Occipital lobe (tissue), 2 donors: ENCODE results near the gene SMOC2. TPM values are rescaled to one million over a fixed set of nuclear protein-coding genes. Genes with fewer than 3 reads are reported as not detected.

Experiments used
- DNase-seq: peaks from one replicate; lab custom pipeline; 2025; lab: John Stamatoyannopoulos, UW
- total RNA-seq: library from RNA; depleted of rRNA; stranded (reverse); fragments of >200 nt; gene quantifications from one replicate; pipeline ENCODE4 v1.2.3, GENCODE V29; 2014

Gene SMOC2
- total RNA-seq, 1 donor from 2014 or later, result 1.2 TPM

DNA sequence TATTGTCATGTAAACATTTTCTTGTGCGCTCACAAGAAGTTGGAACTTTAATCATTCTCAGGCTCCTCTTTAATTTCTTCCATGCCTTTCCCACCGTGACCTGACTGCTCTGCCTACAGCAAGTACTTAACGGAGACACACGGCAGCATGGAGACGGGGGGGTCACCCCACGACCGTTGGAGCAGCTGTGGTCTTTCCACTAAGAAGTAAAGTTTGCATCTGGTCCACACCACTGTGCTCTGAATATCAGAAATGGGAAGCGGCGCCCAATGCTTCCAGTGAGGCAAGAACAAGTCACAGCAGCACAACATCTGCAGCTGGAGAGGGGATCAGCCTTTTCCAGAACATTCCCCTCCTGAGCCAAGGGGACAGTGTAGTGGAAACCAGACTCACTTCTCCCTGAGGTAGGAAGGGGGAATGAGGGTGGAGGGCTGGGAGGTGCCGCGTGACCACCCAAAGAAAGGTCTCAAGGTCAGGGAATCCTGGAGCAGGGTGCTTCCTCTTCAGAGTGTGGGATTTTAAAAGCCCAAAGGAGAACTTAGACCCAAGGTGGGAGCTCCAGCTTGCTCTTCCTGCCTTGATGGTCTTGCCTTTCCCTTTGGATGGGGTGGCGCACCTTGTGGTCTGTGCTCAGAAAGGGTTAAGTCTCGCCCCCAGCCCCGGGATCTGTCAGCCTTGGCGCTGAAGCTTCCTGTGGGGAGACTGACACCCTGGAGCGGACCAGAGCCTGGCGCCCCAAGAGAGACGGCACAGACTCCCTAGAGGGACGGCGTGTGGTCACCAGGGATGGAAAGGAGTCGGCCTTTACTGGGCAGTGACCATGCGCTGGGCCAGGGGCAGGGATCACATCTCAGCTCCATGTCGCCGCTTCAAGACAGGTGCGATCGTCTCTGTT lies 25.6 kb upstream of the SMOC2 start:
- no peak for DNase-seq

DNA sequence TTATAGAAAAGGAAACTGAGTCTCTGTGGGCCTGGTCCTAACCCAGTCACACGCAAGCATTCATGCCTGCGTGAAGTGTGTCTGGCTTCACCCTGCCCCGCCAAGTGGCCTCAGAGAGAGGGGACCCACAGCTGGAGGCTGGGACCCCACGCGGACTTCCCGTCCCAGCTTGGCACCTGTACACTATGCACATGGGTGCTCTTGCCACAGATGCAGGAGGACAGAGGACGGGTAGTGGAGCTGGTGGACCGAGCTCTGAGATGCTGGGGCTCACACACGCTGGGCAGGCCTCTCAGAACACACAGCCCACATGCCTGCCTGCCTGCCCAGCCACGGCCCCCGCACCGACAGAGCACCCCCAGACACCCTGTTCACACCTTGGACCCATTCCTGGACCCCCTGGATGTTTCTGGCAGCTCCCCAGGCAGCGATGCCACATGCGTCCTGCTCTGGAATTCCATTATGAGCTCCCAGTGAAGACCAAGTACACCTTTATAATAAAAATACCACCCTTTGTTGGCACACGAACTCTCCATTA lies 24.9 kb upstream of the SMOC2 start:
- DNase-seq, result no peak

DNA sequence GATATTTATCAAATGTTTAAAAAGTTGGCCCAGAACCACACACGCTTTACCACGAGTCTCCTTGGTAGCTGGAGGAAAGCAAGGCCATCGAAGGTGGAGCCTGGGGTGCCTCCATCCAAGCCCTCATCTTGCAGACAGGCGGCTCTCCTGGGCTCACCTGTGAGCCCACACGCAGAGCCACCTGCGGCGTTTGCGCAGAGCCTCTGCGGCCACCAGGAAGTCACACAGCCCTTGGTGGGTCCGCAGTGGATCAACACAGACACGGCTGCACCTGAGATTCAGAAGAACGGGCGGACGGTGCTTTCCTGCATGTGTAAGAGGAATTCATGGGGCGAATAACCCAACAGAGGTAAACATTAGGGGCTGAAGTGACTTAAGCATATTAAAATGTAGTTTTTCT lies 24.5 kb upstream of the SMOC2 start:
- no peak for DNase-seq

DNA sequence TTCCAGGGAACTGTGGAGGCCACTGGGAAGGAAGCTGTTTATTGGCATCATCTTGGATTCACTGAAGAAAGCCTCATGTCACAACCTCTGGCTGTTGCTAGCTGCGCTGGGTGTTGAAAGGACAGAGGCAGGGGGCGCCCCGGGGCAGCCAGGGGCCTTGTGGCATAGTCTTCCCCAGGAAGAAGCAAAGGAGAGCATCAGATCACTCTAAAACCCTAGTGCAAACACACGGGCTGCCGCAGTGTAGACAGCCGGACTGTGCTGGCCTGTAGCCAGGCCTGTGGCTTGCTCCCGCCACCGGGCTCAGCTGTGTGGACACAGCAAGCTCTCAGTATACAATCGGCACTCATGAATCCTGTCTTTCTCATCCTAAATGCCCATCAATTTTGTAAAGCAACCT lies 23.8 kb upstream of the SMOC2 start:
- no peak for DNase-seq

DNA sequence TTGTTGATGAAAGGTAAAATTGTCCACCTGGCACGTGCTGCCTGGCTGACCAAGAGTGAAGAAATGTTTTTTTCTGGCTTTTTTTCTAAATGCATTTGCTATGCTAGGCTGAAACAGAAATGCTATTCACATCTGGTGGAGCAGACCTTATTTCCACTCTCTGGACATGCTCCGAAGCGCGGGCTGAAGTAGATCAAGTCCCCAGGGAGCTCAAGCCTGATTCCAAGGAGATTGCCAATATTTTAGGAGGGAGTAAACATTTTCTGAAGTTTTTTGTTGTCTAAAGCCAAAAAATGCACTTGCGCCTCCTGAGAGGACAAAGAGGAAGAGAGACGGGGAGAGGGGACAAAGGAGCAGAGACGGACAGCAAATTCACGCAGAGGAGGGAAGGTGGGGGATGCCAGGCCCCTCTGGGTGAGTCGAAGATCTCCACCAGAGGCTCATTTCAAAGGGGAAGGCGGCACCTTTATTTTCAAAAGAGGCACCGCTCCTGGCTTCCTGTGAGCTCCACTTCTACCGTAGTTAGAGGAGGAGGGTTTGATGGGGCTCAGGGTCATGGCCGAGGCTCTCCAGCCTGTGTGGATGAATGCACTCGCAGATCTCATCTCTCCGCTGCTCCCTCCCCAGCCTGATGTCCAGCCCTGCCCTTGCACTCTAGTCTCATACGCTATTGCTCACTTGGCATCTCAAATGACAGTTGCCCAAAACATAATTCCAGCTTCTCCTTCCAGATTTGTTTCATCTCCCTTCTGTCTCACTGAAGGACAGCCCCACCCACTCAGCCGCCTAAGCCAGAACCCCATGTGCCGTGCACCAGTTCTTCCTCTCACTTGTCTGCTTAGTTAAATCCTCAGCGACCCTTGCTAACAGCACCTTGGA lies 23.1 kb upstream of the SMOC2 start:
- DNase-seq, result no peak

DNA sequence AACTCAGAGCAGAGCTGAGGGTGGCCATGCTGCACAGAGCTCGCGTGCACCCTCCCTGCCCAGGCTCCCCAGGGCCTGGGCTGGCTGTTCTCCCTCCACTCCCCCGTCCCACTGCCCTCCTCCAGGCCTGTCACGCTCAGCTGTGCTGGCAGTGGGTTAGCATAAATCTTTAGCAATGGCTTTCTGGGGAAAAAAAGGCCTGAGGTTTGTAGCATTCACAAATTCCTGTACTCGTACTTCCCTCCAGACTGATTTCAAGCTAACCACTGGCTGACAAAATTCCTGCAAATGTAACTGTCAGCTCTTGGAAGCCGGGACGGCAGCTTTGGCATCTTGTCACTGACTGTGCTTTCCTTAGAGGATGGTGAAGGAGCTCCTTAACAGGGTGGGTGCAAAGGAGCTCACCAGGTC lies 22.3 kb upstream of the SMOC2 start:
- no peak for DNase-seq

DNA sequence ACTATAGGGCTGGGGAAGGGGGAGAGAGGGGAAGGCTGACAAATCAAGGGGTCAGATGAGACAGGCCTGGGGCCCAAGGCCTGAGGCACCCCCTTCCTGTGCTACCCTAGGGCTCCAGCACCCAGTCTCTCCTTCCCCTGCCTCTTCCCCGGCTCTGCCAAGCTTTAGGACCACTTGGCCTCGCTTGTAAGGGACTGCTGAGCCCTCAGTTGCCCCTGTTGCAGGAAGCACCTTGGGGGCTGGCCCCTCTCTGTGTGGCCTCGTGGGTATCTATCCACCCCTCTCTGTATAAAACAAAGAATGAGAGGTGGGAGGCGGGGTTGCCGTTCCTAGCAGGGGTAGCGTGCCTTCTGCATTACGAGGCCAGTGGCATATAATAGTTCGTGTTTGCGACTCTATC lies 21.4 kb upstream of the SMOC2 start:
- no peak for DNase-seq

DNA sequence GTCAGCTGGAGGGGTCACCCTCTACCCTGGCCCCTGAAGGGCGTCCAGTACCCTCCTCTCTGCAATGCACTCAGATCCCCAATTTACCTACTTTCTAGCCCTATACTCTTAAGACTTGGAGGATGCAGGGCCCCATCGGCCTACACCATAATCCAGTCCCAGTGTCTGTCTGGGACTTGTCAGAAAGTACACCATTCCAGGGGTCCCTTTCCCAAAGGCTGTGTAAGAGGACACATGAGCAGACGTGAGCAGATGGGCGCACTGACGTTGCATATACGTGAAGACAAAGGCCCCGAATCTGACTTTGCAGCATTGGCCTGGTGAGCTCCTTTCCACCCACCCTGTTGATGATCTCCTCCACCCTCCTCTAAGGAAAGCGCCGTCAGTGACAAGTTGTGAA lies 20.9 kb upstream of the SMOC2 start:
- DNase-seq, result no peak

DNA sequence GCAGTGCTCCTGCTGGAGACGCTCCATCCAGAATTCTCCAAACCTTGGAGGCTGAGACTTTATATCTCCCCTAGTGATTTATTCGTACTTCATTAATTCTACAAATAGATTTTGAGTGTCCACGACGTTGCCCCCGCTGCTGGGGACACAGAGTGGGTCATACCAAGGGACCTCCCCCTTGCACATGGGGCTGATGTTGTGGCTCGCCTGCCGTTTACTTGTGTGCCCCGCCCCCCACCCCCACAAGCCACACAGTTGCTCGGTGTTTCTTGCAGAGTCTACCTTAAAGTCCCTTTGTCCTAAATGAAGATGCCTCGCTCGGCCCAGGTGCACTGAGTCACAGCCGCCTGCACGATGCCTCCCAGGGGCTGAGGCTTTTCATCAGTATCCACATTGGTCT lies 20.3 kb upstream of the SMOC2 start:
- no peak for DNase-seq

DNA sequence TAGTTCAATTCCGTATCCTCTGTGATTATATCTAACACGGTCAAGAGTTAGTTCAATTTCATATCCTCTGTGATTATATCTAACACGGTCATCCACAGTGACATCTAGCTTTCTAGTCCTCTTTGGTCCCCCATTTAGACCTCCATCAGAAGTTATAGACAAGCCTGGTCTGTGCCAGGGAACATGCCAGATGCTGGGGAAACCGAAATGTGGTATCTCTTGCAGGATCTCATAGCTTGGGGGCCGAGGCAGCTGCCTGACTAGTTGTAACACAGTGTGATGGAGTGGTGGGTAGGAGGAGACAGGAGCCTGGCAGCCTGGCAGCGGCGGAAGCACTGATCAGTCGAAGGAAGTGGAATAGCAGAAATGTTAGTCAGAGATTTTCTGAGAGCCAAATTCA lies 13.8 kb upstream of the SMOC2 start:
- no peak for DNase-seq

DNA sequence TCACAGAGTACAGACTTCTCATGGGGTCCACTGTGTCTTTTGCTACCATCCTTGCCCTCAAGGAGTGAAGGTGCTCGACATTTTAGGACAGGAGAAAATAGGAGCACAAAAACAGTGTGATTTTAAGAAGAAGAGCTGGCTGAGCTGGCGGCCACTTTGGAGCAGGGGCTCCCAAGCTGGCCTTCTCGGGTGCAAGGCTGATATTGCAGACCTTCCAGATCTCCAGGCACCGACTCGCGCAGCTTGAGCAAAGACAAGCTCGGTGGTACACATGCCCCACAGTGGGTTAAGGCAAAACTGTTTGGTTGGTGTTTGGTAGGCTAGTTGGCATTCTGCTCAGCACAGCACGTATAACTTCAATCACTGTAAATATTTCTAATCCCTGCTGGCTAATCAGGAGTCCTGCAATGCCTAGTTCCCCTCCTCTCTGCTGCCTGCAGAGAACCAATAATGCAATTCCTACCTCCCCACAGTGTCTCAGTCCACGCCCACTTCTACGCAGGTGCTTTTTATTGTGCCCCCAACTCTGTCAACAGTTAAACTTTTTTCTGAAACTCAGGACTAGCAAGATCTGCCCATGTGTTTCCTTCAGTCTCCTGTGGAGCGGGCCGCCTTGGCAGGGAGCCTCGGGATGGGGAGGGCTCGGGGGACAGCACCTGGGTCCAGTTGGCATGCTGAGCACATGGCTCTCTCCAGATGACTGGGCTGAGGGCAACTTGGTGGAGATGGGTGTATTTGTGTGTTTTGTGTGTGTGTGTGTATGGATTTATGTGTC lies 12.7 kb upstream of the SMOC2 start:
- DNase-seq, result no peak

DNA sequence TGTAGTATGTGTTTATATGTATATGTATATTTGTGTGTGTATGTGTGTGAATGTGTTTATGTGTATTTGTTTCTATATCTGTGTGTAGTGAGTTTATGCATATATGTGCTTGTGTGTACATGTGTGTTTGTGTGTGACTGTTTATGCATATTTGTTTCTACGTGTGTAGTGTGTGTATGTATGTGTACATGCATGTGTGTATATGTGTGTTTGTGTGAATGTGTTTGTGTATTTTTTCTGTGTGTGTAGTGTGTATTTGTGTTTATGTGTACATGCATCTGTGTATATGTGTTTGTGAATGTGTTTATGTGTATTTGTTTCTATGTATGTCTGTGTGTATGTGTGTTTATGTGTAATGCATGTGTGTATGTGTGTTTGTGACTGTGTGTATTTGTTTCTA lies 12.1 kb upstream of the SMOC2 start:
- DNase-seq, result no peak

DNA sequence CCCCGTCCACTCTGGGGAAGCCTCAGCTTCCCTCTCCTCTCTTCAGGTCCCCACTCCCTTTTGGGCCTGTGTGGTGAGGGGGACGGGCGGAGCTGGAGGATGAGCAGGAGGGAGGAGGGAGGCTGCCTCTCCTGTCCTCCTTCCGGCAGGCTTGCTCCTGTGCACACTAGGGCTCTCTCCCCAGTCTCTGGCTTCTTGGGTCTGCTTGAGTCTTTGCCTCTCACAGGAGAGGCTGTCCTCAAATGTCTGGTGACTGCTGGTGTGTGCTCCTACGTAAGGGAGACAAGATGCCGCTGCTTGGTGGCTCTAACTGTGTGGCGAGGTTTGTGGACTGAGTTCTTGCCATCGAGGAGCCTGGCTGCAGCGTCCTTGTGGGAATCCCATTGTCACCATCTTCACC lies 8.8 kb upstream of the SMOC2 start:
- no peak for DNase-seq

DNA sequence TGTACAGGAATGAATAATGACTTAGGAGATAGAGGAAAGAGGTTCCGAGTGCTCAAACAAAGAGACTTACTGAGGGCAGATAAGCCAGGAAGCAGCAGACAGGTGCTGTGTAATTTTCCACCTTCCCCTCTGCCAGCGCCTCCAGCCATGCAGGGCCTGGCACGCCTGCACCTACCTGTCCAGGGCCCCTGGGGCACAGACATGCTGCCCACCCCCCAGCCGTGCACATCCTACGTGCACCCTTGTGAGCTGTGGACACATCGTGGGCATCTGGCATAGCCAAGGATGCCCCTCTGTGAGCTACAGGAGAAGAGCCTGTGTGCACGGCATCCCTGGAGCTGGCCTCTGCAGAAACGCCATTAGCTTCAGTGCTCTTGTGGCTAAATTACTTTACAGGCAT lies 7.1 kb upstream of the SMOC2 start:
- DNase-seq, result no peak

DNA sequence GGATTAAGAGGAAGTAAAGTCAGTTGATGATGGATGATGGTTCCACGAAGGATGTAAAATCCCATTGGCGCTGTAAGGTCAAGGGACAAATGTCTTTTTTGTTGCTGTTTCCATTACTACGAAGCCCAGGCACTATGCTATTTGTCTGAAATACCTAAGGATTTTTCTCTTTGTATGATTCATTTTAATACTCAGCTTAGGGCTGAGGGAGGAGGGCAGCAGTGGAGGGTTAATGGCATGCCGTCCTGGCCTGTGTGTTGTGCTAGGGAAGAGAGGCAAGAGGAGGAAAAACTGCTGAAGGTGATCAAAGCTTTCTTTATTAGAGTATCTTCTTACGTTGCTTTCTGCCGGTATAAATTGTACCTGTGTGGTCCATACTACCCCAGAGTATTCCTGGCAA lies 6.5 kb upstream of the SMOC2 start:
- no peak for DNase-seq

DNA sequence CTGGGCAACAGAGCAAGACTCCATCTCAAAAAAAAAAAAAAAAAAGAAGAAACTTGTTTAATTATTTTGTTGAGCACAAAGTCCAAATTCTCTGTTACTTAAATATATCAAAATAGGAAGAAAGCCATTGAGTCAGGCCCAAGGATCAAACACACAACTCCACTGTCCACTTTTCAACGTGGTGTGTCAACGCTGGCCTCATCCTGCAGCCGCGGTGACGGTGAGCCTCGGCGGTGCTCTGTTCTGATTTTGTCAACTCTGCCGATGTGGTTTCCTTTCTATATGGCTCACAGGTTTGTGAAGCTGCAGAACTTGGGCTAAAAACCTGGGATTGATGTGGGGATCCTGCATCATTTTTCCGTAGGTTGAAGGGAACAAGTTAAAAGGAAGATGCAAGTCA lies 3.2 kb upstream of the SMOC2 start:
- DNase-seq, result no peak

DNA sequence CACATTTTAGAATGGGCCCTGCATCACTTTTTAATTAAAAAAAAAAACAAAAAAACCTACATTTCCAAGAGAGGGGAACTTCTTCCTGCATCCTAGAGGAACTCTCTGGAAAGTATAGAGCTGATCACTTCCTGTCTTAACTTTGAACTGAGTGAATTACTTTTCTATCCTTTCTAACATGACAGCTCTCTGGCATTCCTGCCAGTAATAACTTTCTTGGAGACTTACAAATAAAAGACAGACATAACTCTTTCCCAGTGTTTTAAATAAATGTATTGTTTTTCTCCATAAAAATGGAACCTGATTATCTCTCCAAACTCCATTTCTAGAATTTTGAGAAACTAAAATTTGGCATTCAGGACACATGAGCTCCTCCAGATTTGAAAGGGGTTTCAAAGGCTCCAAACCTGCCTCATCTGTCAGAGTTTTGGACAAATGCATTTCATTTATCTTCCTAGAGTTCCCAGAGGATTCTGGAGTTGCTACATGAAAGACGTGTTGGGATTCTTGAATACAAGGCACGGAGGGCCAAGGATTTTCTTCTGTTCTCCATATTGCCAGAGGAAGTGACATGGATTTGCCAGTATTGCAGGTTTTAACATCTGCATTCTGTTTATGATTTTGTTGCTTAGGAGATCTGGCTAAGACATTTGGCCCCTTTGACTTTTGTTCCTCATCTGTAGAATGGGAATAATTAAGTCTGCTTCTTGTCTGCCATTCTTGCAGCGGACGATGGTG lies 2.0 kb upstream of the SMOC2 start:
- DNase-seq, result no peak

DNA sequence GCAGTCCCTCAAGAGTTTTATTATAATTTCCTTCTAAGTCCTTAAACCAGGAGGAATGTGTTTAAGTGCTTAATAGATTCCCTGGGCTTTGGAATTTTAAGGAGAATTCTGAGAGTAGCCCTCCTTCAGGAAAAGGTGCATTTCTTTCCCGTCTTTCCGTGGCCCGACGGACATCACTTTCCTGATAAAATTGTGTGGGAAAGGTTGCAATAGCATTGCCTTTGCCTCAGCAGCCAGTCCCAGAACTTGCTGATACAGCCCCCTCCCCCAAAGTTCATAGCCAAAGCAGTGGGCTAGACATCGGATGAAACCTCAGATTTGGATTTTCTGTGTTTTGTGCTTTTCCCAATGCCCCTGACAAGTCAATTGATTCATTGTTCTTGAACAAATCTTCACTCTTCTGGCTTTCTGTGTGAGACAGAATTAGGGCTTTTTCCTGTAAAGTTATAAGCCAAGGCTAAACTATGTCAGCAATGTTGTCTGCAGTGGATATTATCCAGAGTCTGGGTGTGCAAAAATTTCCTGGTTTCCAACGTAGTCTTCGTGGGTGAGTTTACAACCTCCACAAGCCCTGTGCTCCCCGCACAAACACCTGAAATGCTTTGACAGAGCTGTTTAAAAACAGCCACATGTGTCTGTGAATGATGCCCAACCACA lies 1.1 kb upstream of the SMOC2 start:
- DNase-seq, result no peak

DNA sequence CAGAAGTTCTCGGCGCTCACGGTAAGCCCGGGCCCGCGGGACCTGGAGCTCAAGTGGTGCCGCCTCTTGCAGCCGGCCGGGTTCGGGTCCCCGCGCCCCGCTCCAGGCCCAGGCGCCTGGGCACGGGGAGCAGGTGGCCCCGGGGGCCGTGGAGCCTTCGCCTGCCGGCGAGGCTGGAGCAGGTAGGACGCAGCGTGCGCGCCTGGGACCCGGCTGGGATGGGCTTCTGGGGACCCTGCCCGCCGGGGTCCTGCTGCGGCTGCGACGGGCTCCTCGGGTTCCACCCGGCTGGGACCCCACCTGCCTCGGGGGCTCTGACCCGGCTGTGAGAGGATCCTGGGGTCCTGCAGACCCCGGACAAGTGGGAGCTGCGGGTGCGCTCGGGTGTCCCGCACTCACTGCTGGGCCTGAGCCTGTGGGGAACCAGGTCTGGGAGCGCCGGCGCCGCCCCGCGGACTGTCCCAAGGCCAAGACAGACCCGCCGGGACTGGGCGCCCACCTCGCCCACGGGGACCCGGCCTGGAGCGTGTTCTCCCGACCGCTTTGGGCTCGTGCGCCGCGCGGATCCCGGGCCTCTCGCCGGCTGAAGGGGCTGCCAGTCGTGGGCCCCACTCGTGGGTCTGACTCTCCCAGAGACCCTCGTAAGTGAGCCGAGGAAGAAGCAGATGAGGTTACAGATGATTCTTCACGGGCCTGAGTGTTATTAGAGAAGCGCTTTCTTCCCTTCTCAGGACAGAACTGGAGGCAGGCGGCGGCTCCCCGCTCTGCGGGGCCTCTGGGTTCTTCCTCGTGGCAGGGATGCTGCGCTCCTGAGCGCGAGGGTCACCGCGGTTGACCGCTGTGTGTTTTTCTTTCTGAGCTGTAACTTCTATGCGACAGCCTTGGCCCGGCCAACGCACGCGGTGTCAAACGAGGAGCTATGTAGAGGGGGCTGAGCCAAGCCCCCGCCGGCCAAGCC lies 729 bp downstream of the SMOC2 start:
- no peak for DNase-seq
